DND-41 (cell line): ENCODE results near the gene GTF2F2.

ENCODE experiments used
- ATAC-seq: fragments of 200-7000 bp; cut with Tn5 transposase; 3 replicates; pipeline ENCODE4 v1.9.1; 2021; ENCODE audit warnings: low read depth; ENCODE audit not compliant: insufficient read depth
- DNase-seq: peaks from one replicate; pipeline ENCODE4 v3.0.0-alpha.2; 2020
- H2AFZ ChIP-seq: 2 replicates; pipeline ENCODE4 v1.6.0; 2012; ENCODE audit warnings: low read depth, low read length
- H3K27ac ChIP-seq: 2 replicates; pipeline ENCODE4 v1.5.1; 2012; ENCODE audit warnings: low read length, inconsistent platforms
- H3K27me3 ChIP-seq: fragments of 200-600 bp; sonication (generic); 2 replicates; pipeline ENCODE4 v1.6.0; 2012; ENCODE audit warnings: low read length, mild to moderate bottlenecking, inconsistent platforms; ENCODE audit not compliant: insufficient read depth, poor library complexity
- H3K36me3 ChIP-seq: 2 replicates; pipeline ENCODE4 v1.5.1; 2012; ENCODE audit warnings: low read length, inconsistent platforms; ENCODE audit not compliant: insufficient read depth
- H3K4me1 ChIP-seq: 2 replicates; pipeline ENCODE4 v1.5.1; 2012; ENCODE audit warnings: mild to moderate bottlenecking, low read length; ENCODE audit not compliant: insufficient read depth
- H3K4me2 ChIP-seq: 2 replicates; pipeline ENCODE4 v1.6.0; 2012; ENCODE audit warnings: mild to moderate bottlenecking, moderate library complexity, low read length, inconsistent platforms; ENCODE audit not compliant: insufficient read depth
- H3K4me3 ChIP-seq, 2 experiments: fragments of 200-600 bp in 1 of 2; shearing (Covaris generic) in 1 of 2; 2 replicates each; pipeline ENCODE4 v1.5.1; 2012 to 2016; ENCODE audit warnings: inconsistent platforms in 2 of 2, low read length in 2 of 2, mild to moderate bottlenecking in 2 of 2, low read depth in 1 of 2, moderate library complexity in 1 of 2
- H3K79me2 ChIP-seq: 2 replicates; pipeline ENCODE4 v1.6.0; 2012; ENCODE audit warnings: low read length, inconsistent platforms; ENCODE audit not compliant: insufficient read depth
- H3K9ac ChIP-seq: 2 replicates; pipeline ENCODE4 v1.6.0; 2012; ENCODE audit warnings: low read depth, mild to moderate bottlenecking, inconsistent platforms, low read length, moderate library complexity
- H3K9me3 ChIP-seq: 2 replicates; pipeline ENCODE4 v1.5.1; 2012; ENCODE audit warnings: low read length, moderate library complexity, mild to moderate bottlenecking, inconsistent platforms; ENCODE audit not compliant: insufficient read depth, severe bottlenecking
- H4K20me1 ChIP-seq: 2 replicates; pipeline ENCODE4 v1.6.0; 2012; ENCODE audit warnings: low read length; ENCODE audit not compliant: insufficient read depth
- EZH2 ChIP-seq: IDR thresholded peaks from 3 replicates; pipeline ENCODE4 v1.6.1; 2012; ENCODE audit warnings: borderline replicate concordance, low read depth, mild to moderate bottlenecking, moderate library complexity, low read length, inconsistent platforms; ENCODE audit not compliant: severe bottlenecking
- TF ChIP-seq, protein P1 (sequence below): IDR thresholded peaks from 2 replicates; pipeline ENCODE4 v1.5.1; 2012; ENCODE audit warnings: borderline replicate concordance, low read length, moderate library complexity, mild to moderate bottlenecking; ENCODE audit not compliant: poor library complexity, severe bottlenecking; ENCODE audit errors: extremely low read depth

The GTF2F2 gene

DNA sequence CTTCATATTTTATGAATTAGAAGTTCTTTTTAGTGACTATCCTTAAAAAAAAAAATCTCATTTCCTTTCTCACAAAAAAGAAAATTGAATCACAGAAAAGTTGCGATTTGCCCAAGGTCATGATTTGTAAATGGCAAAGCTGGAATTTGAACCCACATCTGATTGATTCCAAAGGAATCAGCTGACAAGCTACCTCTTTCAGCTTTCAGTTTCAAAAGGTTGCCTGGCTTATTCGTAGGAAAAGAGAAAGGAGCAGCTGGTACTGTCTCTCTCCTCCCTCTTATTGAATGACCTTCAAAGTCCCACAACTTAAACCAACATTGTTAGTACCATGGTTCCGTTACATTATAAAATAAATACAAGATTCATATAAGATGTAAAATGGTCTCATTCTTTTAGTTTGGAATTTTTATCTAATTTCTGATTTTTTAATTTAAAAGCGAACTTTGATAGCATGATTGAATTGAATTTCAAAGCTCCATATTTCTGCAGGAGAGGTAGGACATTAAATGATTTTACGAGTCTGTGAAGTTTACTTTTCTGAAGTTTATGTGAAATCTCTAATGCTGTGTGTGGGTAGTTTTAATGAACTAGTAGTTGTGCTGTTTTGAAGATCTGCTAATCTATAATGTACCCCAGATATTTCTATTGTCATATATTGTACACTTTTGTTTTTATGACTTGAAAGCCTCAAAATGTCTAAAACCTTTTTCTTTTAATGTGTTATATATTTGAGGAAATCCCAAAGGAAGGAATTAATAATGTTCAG, 99.0 kb downstream of the GTF2F2 start:
- no peak overlapping the region for H3K4me2 ChIP-seq
- no peak overlapping the region for H3K4me3 ChIP-seq
- H3K36me3 ChIP-seq: peaks cover 4% of the 10 kb centered on the region; the same call in 1 of the 2 replicates
- H3K9ac ChIP-seq: no peak overlapping the region
- H4K20me1 ChIP-seq: no peaks in the 10 kb centered on the region; the same call in 1 of the 2 replicates
- no peak for DNase-seq
- no peaks in the 10 kb centered on the region for H3K9me3 ChIP-seq
- H3K4me1 ChIP-seq: no peaks in the 10 kb centered on the region
- H3K27me3 ChIP-seq: no peaks in the 10 kb centered on the region
- ATAC-seq: no peak
- H3K79me2 ChIP-seq: no peaks in the 10 kb centered on the region
- TF ChIP-seq EZH2: no peak
- TF ChIP-seq, protein P1, sequence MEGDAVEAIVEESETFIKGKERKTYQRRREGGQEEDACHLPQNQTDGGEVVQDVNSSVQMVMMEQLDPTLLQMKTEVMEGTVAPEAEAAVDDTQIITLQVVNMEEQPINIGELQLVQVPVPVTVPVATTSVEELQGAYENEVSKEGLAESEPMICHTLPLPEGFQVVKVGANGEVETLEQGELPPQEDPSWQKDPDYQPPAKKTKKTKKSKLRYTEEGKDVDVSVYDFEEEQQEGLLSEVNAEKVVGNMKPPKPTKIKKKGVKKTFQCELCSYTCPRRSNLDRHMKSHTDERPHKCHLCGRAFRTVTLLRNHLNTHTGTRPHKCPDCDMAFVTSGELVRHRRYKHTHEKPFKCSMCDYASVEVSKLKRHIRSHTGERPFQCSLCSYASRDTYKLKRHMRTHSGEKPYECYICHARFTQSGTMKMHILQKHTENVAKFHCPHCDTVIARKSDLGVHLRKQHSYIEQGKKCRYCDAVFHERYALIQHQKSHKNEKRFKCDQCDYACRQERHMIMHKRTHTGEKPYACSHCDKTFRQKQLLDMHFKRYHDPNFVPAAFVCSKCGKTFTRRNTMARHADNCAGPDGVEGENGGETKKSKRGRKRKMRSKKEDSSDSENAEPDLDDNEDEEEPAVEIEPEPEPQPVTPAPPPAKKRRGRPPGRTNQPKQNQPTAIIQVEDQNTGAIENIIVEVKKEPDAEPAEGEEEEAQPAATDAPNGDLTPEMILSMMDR: no peak
- no peak overlapping the region for H2AFZ ChIP-seq
- no peak overlapping the region for H3K27ac ChIP-seq

DNA sequence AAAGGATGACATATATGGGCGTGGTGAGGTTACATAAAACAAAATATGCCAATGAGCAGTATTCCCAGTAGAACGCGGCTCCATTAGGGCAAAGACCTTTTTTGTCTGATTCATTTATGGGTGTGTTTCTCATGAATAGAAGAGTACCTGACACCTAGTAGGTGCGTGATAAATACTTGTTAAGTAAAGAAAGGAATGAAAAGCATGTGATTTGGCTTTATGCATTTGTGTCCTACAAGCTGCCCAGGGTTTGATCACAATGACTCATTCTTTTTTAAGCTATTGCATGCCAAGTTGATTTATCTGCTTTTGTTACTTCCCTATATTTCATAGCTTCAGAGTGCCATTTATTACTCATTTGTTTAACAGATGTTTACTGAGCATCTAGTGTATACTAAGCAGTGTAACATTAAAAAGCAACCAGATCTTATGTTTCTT, 99.6 kb downstream of the GTF2F2 start:
- no peak for ATAC-seq
- H3K9me3 ChIP-seq: no peaks in the 10 kb centered on the region
- H3K4me3 ChIP-seq: no peak overlapping the region
- H4K20me1 ChIP-seq: no peaks in the 10 kb centered on the region; the same call in 1 of the 2 replicates
- no peaks in the 10 kb centered on the region for H3K27me3 ChIP-seq
- H2AFZ ChIP-seq: no peak overlapping the region
- peaks cover 4% of the 10 kb centered on the region; the same call in 1 of the 2 replicates for H3K36me3 ChIP-seq
- no peak overlapping the region for H3K27ac ChIP-seq
- DNase-seq: no peak
- no peak overlapping the region for H3K9ac ChIP-seq
- TF ChIP-seq, protein P1: no peak
- no peak for TF ChIP-seq EZH2
- no peaks in the 10 kb centered on the region for H3K79me2 ChIP-seq
- no peaks in the 10 kb centered on the region for H3K4me1 ChIP-seq
- H3K4me2 ChIP-seq: no peak overlapping the region

DNA sequence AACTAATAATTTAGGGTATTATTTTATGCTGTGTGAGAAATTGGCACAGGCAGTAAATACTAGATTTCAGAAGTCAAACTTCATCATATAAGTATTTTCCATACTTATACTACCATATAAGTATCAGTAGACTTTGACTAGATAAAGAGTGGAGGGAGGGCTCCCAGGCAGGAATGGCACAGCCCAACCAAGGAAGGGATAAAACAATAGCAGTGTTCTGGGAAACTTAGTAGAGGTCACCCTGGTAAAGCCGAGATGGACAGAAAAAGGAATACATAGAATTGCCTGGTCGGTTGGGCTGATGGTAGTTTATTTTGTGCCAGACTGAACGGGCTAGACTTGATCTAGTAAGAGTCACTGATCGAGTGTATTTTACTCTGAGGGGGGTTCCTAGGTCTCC, 100.1 kb downstream of the GTF2F2 start:
- ATAC-seq: no peak
- Histone ChIP-seq H3K9ac (no peak overlapping the region), H2AFZ (no peak overlapping the region), H4K20me1 (no peaks in the 10 kb centered on the region; the same call in 1 of the 2 replicates), H3K9me3 (no peaks in the 10 kb centered on the region), H3K4me1 (no peaks in the 10 kb centered on the region), H3K27ac (no peak overlapping the region), H3K36me3 (peaks cover 4% of the 10 kb centered on the region; the same call in 1 of the 2 replicates), H3K27me3 (no peaks in the 10 kb centered on the region), H3K4me3 (no peak overlapping the region), H3K79me2 (no peaks in the 10 kb centered on the region), H3K4me2 (no peak overlapping the region)
- TF ChIP-seq EZH2: no peak
- TF ChIP-seq, protein P1: no peak
- no peak for DNase-seq
